GM21717 (cell line): ENCODE results near the gene RLN3.

Experiments
- ATAC-seq: cut with Tn5 transposase; IDR thresholded peaks from one replicate; pipeline ENCODE4 v1.9.1; 2021; ENCODE audit warnings: mild to moderate bottlenecking, moderate library complexity; ENCODE audit not compliant: unreplicated experiment

Gene RLN3

DNA sequence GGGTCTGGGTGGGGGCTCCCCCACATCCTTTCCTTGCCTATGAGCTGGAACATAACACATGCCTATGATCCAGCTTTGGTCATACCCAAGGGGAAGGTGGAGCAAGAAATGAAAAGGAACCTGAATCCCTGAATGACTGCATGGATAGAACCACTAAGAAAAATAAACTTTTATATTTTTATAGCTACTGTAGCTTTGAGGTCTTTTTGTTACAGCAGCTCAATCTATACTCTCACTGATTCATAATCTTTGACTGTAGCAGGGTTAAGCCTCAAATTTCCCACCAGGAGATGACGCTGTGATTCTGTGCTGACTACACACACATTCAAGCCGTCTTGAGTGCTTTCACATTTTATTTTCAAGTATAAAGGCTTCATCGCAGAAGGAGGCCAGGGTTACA lies 25.1 kb downstream of the RLN3 start:
- no peak for ATAC-seq

DNA sequence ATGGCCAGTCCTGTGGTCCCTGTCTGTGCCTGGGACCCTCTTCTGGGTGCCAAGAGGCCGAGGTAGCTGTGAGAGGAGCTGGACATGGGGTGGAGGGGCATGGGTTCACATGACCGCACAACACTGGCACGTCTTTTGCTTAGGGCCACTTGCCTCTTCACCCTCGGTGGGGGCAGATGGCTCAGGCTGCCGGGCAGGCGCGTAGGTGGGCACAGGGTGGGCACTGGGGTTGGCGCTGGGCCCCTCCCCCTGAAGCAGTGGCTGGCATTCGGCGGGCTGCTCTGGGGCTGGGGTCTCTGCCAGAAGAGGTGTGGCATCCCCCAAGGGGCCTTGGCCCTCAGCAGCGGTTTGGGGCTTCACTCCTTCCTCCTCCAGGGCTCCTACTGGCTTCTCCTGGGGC lies 25.6 kb downstream of the RLN3 start:
- no peak for ATAC-seq

DNA sequence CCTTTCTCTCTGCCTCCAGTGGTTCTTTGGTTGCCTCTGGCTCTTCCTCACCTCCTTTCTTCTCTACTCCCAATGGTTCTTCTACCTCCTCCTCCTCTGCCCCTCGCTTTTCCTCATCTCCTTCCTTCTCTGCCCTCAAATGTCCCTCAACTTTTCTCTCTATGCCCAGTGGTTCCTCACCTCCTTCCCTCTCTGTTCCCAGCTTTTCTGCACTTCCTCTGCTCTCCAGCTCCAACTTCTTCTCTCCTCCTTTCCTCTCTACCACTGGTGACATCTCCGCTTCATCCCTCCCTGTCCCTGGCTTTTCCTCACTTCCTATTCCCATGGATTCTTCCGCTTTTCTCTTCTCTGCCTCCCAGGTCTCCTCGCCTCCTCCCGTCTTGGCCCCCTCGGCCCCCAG lies 26.2 kb downstream of the RLN3 start:
- ATAC-seq = no peak

DNA sequence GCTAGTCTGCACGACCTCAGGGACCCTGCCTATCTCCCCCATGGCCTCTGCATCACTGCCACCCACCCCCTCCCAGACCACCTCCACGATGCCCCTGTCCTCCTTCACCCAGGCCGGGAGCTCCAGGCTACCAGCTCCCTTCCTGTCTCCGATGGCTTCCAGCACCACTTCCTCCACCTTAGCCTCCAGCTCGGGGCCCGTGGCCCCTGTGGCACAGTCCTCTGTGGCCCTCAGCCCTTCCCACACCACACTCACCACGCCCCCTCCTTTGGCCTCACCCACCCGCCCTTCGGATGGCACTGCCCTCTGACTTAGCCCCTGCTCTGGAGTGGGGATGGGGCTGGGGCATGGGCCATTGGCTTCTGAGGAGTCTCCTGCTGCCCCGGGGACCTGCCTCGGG lies 26.8 kb downstream of the RLN3 start:
- no peak for ATAC-seq

DNA sequence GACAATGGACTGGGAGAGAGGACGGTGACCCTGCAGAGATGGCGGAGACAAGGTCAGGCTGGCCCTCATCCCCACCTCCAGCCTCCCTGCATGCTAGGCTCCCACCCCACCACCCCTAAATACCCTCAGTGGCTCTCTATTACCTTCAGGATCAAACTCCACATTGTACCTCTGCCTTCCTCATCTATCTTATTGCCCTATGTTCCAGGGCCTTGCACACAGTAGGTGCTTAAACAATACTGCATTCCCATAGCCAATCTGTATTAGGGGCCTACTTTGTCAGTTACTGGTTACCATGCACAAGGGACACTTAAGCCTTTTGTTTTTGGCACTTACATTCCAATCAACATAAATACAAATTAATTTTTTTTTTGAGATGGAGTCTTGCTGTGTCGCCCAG lies 27.4 kb downstream of the RLN3 start:
- ATAC-seq = no peak

DNA sequence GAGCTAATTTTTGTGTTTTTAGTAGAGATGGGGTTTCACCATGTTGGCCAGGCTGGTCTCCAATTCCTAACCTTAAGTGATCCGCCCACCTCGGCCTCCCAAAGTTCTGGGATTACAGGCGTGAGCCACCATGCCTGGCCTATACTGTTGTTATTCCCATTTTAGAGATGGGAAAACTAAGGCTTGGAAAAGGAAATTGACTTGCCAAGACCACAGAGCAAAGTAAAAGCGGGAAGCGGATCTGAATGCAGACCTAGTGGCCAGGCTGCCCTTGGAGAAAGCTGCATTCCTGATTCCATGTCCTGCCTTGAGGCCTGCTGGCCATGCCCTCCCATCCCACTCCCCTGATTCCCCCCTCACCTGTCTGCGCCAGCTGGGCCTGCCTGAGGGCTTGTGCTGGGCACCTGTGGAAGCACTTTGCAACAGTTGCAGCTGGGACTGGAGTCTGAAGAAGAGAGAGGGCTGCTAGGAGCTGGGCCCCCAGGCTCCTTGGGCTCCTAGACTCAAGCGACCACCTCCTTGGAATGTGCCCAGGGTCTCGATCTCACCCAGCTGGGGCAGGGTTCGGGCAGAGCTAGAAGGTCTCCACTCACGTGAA lies 28.2 kb downstream of the RLN3 start:
- ATAC-seq = no peak

DNA sequence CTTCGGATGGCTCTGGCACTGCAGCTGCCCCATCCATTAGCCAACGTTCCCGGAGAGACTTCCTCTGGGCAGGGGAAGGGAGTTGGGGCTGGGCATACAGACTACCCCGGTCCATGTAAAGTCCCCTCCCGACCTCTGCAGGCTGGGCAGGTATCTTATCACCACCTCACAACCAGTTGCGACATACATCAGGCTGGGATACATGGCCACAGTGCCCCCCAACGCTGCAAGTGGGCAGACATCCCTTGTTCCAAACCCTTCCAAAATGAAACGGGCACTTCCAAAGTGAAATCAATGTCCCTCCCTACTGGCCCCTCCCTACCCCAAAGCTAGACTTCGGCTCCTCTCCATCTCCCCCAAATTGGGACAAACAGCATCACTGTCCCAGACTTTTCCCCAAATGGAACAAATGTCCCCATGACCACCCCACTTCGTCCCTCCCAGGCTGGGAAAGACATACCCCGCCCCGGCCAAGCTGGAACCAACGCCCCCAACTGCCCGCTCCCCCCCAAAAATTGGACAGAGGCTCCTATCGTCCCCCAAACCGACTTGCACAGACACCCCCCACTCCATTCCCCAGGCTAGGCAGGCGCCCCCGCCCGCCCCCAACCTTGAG lies 28.9 kb downstream of the RLN3 start:
- ATAC-seq = no peak

DNA sequence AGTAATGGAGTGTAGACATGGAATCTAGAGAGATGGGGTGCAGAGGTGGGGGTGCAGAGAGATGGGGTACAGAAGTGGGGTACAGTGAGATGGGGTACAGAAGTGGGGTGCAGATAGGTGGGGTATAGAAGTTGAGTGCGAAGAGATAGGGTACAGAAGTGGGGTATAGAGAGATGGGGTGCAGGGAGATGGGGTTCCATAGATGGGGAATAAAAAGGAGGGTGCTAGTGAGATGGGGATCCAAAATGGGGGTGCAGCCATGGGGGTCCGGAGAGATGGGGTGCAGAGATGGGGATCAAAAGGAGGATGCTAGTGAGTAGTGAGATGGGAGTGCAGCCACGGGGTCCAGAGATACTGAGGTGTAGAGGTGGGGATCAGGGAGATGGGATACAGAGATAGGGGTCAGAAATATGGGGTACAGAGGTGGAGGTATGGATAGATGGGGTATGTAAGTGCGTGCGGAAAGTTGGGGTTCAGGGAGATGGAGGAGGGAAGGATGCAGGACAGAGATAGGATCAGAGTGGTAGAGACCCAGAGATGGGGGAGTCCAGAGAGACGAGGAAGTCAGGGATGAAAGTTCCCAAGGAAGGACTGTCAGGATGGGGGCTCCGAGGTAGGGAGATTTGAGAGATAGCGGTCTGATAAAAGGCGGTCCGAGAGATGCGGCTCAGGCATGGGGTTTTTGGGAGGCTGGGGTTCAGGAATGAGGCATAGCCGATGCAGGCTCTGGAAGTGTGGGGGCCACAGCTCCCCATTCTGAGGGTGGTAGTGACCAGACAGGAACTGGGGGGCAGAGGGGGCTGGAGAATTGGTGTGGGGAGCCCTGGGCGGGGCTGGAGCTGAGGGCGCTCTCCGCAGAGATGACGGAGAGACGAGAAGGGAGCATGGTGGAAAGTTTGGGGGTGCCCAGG lies 30.5 kb downstream of the RLN3 start:
- no peak for ATAC-seq

DNA sequence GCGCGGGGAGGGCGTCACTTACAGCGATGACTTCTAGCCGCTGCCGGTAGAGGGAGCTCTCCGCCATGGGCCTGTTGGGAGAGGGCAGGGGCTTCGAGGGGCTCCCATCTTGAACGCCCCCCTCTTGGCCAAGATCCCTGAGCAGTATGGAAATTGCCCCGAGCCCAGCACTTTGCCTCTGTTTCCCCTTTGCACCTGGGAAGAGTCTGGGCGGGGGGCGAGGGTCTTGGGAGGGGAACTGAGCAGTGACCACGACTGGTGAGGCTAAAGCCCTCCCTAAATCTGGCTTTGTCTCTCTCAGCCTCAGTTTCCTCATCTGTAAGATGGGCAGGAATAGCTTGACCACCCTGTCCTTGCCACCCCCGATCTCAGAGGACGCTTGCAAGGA lies 31.1 kb downstream of the RLN3 start:
- no peak for ATAC-seq

DNA sequence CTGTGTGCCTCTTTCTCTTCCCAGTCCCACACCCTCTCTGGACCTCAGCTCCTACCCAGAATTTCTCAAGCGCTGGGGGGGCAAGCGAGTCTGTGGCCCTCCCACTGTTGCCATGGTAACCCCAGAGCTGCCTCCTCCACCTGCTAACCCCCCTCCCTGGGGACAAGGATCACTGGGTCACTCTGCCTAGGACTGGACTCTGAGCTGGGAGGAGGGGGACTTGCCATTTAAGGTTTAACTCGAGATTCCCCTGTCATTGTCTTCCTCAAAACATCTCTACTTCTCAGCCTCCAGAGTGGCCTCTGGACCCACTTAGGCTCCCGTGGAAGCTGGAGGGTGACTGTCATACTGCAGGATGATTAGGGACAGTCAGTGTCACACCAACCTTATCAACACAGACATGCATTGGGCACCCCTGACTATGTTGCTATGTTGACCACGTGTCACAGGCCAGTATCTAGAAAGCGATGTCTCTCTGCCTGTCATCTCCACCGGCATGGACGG lies 31.8 kb downstream of the RLN3 start:
- ATAC-seq = no peak

DNA sequence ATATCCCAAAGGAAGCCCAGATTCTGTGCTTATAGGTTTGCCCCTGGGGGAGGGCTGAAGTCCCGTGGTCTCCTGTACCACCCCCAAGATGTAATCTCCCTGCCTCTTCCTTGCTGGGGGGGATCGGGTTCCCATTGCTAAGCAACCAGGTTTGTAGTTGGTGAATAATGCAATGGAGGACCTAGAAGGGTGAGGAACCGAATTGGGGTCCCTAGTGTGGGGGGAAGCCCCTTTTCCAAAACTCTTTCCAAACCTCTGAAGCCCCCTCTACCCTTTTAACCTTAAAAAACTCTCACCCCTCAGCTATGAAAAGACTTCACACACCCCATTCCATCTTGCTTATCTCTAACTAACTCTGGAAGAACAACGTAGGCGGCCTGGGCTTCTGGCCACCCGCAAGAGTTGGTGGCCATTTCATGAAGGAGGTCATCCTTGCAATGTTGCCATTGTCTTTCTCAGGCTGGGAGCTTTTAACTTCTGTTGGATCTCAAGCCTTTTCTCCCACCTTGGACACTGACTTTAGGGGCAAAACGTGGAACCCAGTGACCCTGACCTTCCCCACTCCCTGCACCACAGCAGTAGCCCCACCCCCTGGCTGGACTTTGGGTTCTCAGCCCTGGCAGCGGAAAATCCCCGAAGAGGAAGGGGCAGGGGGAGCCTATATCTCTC lies 33.3 kb downstream of the RLN3 start:
- no peak for ATAC-seq

DNA sequence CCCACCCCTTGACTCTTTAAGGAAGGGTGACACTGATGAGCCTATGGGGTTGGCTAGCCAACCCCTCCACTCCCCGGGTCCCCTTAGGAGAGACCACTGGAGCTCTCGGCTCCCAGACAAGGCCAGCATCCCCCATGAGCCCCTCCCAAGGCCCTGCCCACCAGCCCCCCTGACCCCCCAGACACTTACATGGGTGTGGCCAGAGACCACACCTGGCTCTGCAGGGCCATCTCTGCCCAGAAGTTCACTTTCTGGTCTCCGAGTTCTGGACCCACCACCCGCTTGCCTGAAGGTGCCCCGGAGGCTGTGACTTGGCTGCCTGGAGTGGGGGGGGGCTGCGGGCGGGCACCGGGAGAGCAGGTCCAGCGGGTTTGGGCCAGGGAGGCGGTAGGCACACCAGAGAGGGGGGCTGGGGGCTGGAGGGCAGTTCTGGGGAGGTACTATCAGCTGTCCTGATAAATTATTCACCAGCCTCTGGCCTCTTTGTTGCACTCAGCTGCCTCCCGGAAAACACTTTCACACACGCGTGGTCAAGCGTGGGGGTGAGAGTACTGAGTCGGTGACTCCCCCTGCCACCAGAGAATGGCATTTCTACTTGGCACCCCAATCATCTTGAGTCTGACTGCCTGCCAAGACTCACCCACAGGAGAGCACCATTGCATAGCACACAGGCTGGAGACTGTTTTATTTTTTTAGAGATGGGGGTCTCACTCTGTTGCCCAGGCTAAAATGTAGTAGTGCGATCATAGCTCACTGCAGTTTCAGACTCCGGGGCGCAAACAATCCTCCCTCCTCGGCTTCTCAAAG lies 34.0 kb downstream of the RLN3 start, which contains the start of gene PALM3:
TSS of gene PALM3 (minus strand) at position 326 of the 807 bp plus-strand sequence. CDS start at position 230, 96 bp downstream.
- ATAC-seq = no peak

DNA sequence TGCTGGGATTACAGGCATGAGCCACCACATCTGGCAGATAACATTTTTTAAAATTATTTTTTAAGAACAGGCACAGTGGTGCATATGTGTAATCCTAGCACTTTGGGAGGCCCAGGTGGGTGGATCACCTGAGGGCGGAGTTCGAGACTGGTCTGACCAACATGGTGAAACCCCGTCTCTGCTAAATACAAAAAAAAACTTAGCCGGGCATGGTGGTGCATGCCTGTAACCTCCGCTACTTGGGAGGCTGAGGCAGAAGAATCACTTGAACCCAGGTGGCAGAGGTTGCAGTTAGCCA lies 34.6 kb downstream of the RLN3 start:
- no peak for ATAC-seq

DNA sequence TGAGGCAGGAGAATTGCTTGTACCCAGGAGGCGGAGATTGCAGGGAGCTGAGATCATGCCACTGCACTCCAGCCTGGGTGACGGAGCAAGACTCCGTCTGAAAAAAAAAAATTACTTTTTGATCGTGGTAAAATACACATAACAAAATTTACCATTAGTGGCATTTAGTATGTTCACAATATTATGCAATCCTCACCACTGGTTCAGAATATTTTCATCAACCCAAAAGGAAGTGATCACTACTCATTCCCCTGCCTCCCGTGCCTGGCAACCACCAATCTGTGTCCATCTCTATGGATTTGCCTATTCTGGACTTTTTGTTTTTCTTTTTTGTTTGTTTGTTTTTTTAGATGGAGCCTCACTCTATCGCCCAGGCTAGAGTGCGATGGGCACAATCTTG lies 35.2 kb downstream of the RLN3 start:
- no peak for ATAC-seq

DNA sequence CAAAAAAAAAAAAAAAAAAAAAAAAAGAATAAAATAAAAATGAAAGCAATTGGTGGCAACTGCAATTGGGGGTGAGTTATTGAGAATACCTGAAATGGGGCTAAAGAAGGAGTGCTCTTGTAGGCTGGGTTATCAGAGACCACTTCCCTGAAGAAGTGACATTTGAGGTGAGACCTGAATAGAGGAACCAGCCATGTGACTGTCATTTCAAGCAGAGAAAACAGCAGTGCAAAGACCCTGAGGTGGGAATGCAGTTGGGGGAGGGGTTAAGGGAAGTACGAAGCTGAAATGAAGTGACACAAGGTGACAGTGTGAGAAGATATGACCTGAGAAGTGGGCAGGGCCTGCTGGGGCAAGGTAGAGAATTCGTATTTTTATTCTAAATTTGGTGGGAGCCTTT lies 38.2 kb downstream of the RLN3 start:
- ATAC-seq = no peak

DNA sequence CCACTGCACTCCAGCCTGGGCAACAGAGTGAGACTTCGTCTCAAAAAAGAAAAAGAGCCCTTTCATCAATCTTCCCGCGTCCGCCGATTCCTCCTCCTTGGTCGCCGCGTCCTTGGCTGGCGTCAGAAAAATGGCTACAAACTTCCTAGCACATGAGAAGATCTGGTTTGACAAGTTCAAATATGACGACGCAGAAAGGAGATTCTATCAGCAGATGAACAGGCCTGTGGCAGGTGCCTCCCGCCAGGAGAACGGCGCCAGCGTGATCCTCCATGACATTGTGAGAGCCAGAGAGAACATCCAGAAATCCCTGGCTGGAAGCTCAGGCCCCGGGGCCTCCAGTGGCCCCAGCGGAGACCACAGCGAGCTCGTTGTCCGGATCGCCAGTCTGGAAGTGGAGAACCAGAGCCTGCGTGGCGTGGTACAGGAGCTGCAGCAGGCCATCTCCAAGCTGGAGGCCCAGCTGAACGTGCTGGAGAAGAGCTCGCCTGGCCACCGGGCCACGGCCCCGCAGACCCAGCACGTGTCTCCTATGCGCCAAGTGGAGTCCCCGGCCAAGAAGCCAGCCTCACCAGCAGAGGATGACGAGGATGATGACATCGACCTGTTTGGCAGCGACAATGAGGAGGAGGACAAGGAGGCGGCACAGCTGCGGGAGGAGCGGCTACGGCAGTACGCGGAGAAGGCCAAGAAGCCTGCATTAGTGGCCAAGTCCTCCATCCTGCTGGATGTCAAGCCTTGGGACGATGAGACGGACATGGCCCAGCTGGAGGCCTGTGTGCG lies 42.5 kb downstream of the RLN3 start:
- ATAC-seq = no peak

DNA sequence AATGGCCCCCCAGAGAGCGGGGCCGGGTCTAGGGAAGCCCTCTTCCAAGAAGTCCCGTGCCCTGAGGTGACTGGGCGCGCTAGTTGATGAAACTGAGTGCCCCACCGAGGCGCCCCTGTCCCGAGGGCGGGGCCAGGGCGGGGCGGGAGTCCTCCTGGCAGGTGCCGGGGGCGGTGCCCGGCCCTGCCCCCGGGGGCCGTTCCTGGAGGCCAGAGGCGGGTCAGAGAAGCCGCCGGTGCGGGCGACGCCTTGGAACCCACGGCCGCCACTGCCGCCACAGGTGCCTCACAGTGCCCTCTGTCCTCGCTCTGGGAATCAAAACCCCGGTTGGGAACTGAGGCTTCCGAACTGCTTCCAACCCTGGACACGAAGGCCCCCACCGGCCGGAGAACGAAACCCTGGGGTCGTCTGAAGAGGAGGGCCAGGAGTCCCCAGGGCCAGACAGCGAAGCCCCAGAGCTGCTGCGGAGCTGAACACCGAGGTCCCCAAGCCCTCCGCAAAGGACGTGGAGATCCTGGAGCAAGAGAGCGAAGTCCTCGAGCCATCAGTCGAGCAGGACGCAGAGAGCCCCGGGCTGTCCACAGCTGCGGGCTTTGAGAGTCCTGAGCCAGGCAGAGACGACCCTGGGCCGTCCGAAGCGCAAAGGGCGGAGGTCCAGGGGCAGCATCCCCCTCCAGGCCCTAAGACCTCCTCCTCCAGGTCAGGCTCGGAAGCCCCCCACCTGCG lies 44.8 kb downstream of the RLN3 start, which contains the start of gene MISP3:
TSS of gene MISP3 (plus strand) at position 252 of the 726 bp plus-strand sequence. CDS start 524 bp downstream, outside the sequence.
- no peak for ATAC-seq

DNA sequence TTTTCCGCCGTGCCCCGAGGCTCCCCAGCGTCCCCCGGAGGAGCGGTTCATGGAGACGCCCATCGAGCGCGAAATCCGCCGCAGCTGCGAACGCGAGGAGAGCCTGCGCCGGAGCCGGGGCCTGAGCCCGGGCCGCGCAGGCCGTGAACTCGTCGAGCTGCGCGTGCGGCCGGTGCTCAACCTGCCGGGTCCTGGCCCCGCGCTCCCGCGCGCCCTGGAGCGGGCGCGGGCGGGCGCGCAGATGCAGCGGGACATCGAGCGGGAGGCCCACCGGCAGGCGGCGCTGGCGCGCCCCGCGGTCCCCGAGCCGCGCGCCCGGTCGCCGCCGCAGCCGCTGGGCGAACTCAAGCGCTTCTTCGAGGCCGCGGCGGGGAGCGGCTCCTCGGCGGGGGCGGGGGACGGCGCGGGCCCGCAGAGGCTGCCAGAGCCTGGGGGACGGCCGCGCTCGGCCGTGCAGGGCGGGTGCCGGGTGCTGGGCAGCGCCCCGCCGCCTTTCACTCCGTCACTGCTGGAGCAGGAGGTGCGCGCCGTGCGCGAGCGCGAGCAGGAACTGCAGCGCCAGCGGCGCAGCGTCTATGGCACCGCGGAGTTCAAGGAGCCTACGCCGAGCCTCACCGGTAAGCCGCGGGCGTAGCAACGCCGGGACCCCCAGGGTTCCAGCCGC lies 45.4 kb downstream of the RLN3 start:
- no peak for ATAC-seq
